Neural progenitor cell (in vitro differentiated cells): ENCODE results near the gene PBLD. TPM values are rescaled to one million over a fixed set of nuclear protein-coding genes. Genes with fewer than 3 reads are reported as not detected.
A peak's percentile ranks its signal among the peaks of the same experiment; 100 is the strongest.

Experiments used
- DNase-seq: peaks from one replicate; pipeline ENCODE4 v3.0.0-alpha.2; 2016; ENCODE audit warnings: low spot score
- H2AFZ ChIP-seq: fragments of 200-600 bp; sonication (generic); replicated peaks from 2 replicates; pipeline ENCODE4 v1.6.1; 2016; ENCODE audit warnings: antibody characterized with exemption
- H3F3A ChIP-seq: fragments of 200-600 bp; sonication (generic); 2 replicates; pipeline ENCODE4 v1.6.1; 2016; ENCODE audit warnings: antibody characterized with exemption, low read depth
- H3K27ac ChIP-seq: fragments of 200-600 bp; sonication (generic); 2 replicates; pipeline ENCODE4 v1.5.1; 2016; ENCODE audit warnings: mild to moderate bottlenecking
- H3K27me3 ChIP-seq: fragments of 200-600 bp; sonication (generic); 2 replicates; pipeline ENCODE4 v1.6.1; 2016; ENCODE audit warnings: mild to moderate bottlenecking, moderate library complexity
- H3K36me3 ChIP-seq: fragments of 200-600 bp; sonication (generic); 2 replicates; pipeline ENCODE4 v1.5.1; 2016
- H3K4me1 ChIP-seq: fragments of 200-600 bp; sonication (generic); 2 replicates; pipeline ENCODE4 v1.6.1; 2016; ENCODE audit warnings: mixed run types
- H3K4me2 ChIP-seq: fragments of 200-600 bp; sonication (generic); 2 replicates; pipeline ENCODE4 v1.6.1; 2016
- H3K4me3 ChIP-seq: fragments of 200-600 bp; sonication (generic); 2 replicates; pipeline ENCODE4 v1.5.1; 2016
- H3K79me2 ChIP-seq: fragments of 200-600 bp; sonication (generic); 2 replicates; pipeline ENCODE4 v1.6.1; 2016; ENCODE audit warnings: low read depth
- H3K9ac ChIP-seq: fragments of 200-600 bp; sonication (generic); 2 replicates; pipeline ENCODE4 v1.6.1; 2016
- H3K9me3 ChIP-seq: fragments of 200-600 bp; sonication (generic); 2 replicates; pipeline ENCODE4 v1.5.1; 2016; ENCODE audit warnings: low read depth
- H4K20me1 ChIP-seq: fragments of 200-600 bp; sonication (generic); 2 replicates; pipeline ENCODE4 v1.6.1; 2016; ENCODE audit warnings: low read depth
- H3K27ac Mint-ChIP-seq: 3 replicates; pipeline ENCODE4 v1.8.0; 2021; ENCODE audit warnings: mixed read lengths
- H3K27me3 Mint-ChIP-seq: 2 replicates; pipeline ENCODE4 v1.8.0; 2022; ENCODE audit warnings: low read depth, mild to moderate bottlenecking, inconsistent platforms, moderate library complexity, mixed read lengths; ENCODE audit not compliant: insufficient read depth
- H3K36me3 Mint-ChIP-seq: 3 replicates; pipeline ENCODE4 v1.8.0; 2021; ENCODE audit warnings: mixed read lengths
- H3K4me1 Mint-ChIP-seq: 3 replicates; pipeline ENCODE4 v1.8.0; 2021; ENCODE audit warnings: mixed read lengths
- H3K4me3 Mint-ChIP-seq: 3 replicates; pipeline ENCODE4 v1.8.0; 2021; ENCODE audit warnings: mild to moderate bottlenecking, moderate library complexity, mixed read lengths
- H3K9me3 Mint-ChIP-seq: 3 replicates; pipeline ENCODE4 v1.8.0; 2020; ENCODE audit warnings: mixed read lengths
- CTCF ChIP-seq: fragments of 200-600 bp; sonication (generic); IDR thresholded peaks from 2 replicates; pipeline ENCODE4 v1.5.1; 2017; ENCODE audit warnings: antibody characterized with exemption, mild to moderate bottlenecking
- EZH2 ChIP-seq: fragments of 200-600 bp; sonication (generic); IDR thresholded peaks from 2 replicates; pipeline ENCODE4 v1.6.1; 2017; ENCODE audit warnings: antibody characterized with exemption, mild to moderate bottlenecking, moderate library complexity
- EZH2phosphoT487 ChIP-seq: fragments of 200-600 bp; sonication (generic); IDR thresholded peaks from 2 replicates; pipeline ENCODE4 v1.6.1; 2017; ENCODE audit warnings: antibody characterized with exemption
- total RNA-seq: library from RNA; depleted of rRNA; stranded (reverse); fragments of >200 nt; gene quantifications from 2 replicates; pipeline ENCODE4 v1.2.3, GENCODE V29; 2015; ENCODE audit warnings: low replicate concordance

PBLD gene
- total RNA-seq, 1 donor from 2014 or later, result 5.8 TPM

- H3K9me3 ChIP-seq, result no peaks in the 10 kb centered on the region
- no peaks in the 10 kb centered on the region for H3K27me3 ChIP-seq
- H3K4me1 ChIP-seq, result peaks cover 43% of the 10 kb centered on the region
- no peak for DNase-seq
- H3F3A ChIP-seq, result peaks cover 59% of the 10 kb centered on the region
- peak overlapping the region; percentile 88 for H3K4me2 ChIP-seq
- Mint-ChIP-seq H3K27me3 (peaks cover 10% of the 10 kb centered on the region), H3K4me3 (peak overlapping the region; percentile 99), H3K27ac (peak overlapping the region; percentile 93), H3K9me3 (no peaks in the 10 kb centered on the region), H3K4me1 (peaks cover 52% of the 10 kb centered on the region), H3K36me3 (peaks cover 43% of the 10 kb centered on the region)
- H4K20me1 ChIP-seq, result peaks cover 71% of the 10 kb centered on the region
- H3K4me3 ChIP-seq, result peak overlapping the region; percentile 90
- peaks cover 95% of the 10 kb centered on the region for H3K79me2 ChIP-seq
- no peak for TF ChIP-seq EZH2
- TF ChIP-seq CTCF, result no peak
- TF ChIP-seq EZH2phosphoT487, result no peak
- H3K27ac ChIP-seq, result no peak overlapping the region
- peaks cover 38% of the 10 kb centered on the region for H3K36me3 ChIP-seq
- peak overlapping the region; percentile 99 for H3K9ac ChIP-seq
- H2AFZ ChIP-seq, result no peak overlapping the region
Measured at GRCh38 chr10:68334672-68335467, 2.1 kb upstream of the PBLD start.

- Histone ChIP-seq H4K20me1 (peaks cover 59% of the 10 kb centered on the region), H3K4me2 (peak overlapping the region; percentile 88), H3K9me3 (no peaks in the 10 kb centered on the region), H3K9ac (peak overlapping the region; percentile 99), H3K36me3 (peaks cover 28% of the 10 kb centered on the region), H3K4me1 (peaks cover 54% of the 10 kb centered on the region), H3K79me2 (peaks cover 95% of the 10 kb centered on the region), H3K4me3 (peak overlapping the region; percentile 90), H3F3A (peaks cover 59% of the 10 kb centered on the region), H2AFZ (no peak overlapping the region), H3K27ac (peak overlapping the region; percentile 99), H3K27me3 (no peaks in the 10 kb centered on the region)
- Mint-ChIP-seq H3K4me1 (peaks cover 62% of the 10 kb centered on the region), H3K9me3 (no peaks in the 10 kb centered on the region), H3K27ac (peak overlapping the region; percentile 100), H3K27me3 (peaks cover 10% of the 10 kb centered on the region), H3K36me3 (peaks cover 34% of the 10 kb centered on the region), H3K4me3 (peak overlapping the region; percentile 99)
- DNase-seq, result no peak
- TF ChIP-seq EZH2 (no peak), EZH2phosphoT487 (no peak), CTCF (no peak)
Measured at GRCh38 chr10:68333440-68334431, 1.0 kb upstream of the PBLD start.

- H3K9me3 ChIP-seq, result no peaks in the 10 kb centered on the region
- H3K9me3 Mint-ChIP-seq, result no peaks in the 10 kb centered on the region
- peaks cover 21% of the 10 kb centered on the region for H3K36me3 ChIP-seq
- peaks cover 59% of the 10 kb centered on the region for H3F3A ChIP-seq
- no peak overlapping the region for H2AFZ ChIP-seq
- peaks cover 89% of the 10 kb centered on the region for H3K79me2 ChIP-seq
- peak overlapping the region; percentile 99 for H3K27ac ChIP-seq
- H3K4me2 ChIP-seq, result peak overlapping the region; percentile 88
- peaks cover 31% of the 10 kb centered on the region for H3K36me3 Mint-ChIP-seq
- peak overlapping the region; percentile 90 for H3K4me3 ChIP-seq
- DNase-seq, result no peak
- H3K27me3 Mint-ChIP-seq, result peaks cover 10% of the 10 kb centered on the region
- H3K27ac Mint-ChIP-seq, result peak overlapping the region; percentile 100
- H3K4me3 Mint-ChIP-seq, result peak overlapping the region; percentile 99
- peaks cover 68% of the 10 kb centered on the region for H3K4me1 Mint-ChIP-seq
- peak overlapping the region; percentile 99 for H3K9ac ChIP-seq
- H4K20me1 ChIP-seq, result peaks cover 52% of the 10 kb centered on the region
- TF ChIP-seq EZH2 (no peak), CTCF (no peak), EZH2phosphoT487 (no peak)
- H3K27me3 ChIP-seq, result no peaks in the 10 kb centered on the region
- H3K4me1 ChIP-seq, result peaks cover 56% of the 10 kb centered on the region
Measured at GRCh38 chr10:68333058-68333395, 299 bp upstream of the PBLD start.
